Jurkat, Clone E6-1 (cell line): ENCODE measurements around the gene IQSEC3.
"Not testable (repeated sequence)": the region's sequence is repeated elsewhere in the genome, so short reads cannot be mapped to it uniquely, and the experiment has no call there.

ENCODE experiments used
- DNase-seq: peaks from one replicate; pipeline ENCODE4 v3.0.0-alpha.2; 2011; ENCODE audit warnings: low read depth, low spot score
- H3K4me3 ChIP-seq: 2 replicates; pipeline ENCODE4 v1.5.1; 2011; ENCODE audit warnings: mild to moderate bottlenecking, low read length, control low read depth, moderate library complexity

Gene IQSEC3

DNA sequence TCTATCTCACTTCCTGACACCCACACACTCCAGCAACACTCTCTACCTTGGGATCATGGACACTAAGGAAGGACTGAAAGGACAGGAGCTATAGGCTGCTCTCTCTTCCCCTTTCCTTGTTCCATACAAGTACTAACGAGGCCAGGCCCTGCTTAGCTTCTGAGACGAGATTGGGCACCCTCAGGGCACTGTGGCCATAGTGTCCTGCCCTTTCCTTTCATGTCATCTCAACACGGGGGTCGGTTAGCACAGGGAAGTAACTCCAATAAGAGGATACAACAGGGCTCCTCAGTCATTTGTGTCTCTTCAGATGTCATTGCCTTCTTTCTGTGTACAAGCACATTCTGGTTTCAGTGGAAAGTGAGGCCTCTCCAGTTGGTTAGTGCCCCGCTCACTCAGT is 15.5 kb upstream of the IQSEC3 start:
- not testable (repeated sequence) for H3K4me3 ChIP-seq, DNase-seq

DNA sequence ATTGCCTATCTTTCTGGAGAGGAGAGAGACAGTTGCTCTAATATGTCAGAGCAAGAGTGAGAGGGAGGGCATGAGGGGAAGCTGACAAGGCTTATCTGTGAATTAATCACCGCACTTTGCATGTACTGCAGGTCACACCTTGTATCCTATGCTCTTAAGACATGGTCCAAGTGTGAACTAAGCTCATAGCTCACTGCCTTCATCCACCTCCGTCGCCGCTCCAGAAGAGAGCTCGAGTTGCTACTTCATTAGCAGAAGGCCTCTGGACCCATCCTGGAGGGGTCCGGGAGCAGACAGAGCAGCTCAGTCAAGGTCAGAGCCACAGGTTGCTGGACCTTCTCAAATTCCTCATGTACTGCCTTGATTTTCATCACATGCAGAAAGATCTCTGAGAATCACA is 14.6 kb upstream of the IQSEC3 start:
- H3K4me3 ChIP-seq, DNase-seq: not testable (repeated sequence)

DNA sequence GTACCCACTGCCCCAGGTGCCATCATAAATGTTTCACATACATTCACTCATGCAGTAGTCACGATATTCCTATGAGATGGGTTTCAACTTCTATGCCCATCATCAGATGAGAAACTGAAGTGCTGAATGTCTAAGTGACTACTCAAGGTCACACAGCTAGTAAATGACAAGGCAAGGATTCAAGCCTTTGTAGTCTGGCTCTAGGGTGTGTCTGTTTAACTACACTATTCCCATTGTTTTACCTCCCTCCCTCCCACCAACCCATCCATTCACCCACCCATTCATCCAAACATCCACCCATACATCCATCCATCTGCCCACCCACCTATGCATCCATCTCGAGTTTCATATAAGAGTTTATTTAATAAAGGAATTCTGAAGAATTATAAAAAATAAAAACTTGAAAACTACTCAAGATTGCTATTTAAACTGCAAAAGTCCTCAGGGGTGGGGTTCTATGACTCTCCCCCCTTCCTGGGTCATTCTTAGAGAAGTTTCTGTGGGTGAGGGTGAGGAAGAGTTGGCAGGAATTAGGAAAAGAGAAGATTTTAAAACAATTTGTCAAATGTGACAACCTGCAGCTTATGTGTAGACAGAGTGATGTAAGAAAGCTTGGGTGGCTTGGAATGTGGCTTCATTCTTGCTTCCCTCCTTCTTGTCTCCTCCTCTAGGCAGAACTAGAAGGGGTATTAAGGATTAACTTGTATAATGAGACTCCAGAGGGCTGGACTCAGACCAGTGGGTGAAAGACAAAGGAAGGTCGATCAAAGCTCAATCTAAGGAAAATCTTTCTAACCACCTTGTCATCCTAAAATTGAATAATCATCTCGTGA is 13.4 kb upstream of the IQSEC3 start:
- not testable (repeated sequence) for H3K4me3 ChIP-seq, DNase-seq

DNA sequence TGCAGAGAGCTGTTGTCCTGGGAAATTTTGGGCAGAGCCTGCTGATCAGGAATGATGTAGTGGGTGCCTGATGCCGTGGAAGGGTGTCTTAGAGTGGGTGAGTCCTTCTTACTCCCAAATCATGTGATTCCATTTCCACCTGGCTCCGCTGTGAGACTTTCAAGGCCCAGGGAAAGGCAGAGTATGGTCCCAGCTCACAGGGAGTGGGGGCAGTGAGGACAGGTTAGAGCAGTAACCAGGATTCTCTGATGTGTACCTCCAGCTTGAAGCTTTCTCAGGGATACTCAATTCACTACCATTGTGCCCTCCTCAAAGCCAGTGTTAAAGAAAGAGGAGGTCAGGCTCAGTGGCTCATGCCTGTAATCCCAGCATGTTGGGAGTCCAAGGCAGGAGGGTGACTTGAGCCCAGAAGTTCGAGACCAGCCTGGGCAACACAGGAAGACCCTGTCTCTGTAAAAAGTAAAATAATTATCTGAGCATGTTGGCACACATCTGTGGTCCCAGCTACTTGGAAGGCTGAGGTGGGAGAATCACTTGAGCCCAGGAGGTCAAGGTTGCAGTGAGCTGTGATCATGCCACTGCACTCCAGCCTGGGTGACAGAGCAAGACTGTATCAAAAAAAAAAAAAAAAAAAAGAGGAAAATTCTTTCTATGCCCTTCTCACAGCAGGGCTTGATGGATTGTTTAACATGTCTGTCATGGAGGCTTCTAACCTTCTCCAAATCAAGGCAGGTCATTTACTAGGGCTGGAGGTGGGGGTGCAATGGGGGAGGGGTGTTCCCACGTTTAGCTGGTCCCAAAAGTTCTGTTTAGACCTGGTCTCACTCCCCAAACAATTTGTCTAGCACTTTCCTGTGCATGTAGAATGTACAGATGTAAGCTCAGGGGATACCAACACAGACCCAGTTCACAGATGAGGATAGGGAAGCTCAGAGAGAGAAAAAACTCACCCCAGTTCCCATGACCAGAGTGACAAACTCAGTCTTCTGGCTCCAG is 12.5 kb upstream of the IQSEC3 start:
- no peak overlapping the region for H3K4me3 ChIP-seq
- DNase-seq: no peak

DNA sequence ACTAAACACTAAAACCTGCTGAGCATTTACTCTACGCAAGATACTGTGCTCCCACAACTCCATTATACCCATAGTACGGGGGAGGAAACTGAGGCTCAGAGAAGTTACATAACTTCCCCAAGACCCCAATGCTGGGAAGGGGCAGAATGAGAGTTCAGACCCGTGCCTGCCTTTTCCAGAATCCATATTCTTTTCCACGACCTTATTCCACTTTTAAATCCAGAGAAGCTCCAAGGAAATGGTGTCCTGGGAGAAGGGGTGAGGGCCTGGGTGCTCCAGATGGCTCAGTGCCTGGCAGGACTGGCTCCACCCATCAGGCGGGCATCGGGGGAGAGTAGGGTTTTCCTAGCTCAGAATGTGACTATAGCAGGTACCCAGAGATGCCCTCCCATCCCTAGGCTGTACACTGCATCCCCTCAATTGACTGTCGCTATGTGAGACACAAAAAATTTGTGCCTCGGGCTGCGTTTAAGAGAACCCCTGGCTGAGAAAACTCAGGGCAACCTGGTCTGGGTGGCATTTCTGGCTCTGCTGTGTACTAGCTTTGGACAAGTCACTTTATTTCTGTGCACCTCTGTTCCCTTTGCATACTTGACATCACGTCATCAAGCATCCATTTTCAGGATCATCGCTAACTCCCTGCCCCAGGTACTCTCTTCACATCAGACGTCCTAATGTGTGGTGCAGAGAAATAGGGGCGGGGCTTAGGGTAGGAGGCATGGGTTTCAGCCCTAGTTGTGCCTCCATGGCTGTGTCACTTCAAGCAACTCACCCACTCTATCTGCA is 11.6 kb upstream of the IQSEC3 start:
- no peak overlapping the region for H3K4me3 ChIP-seq
- DNase-seq: no peak

DNA sequence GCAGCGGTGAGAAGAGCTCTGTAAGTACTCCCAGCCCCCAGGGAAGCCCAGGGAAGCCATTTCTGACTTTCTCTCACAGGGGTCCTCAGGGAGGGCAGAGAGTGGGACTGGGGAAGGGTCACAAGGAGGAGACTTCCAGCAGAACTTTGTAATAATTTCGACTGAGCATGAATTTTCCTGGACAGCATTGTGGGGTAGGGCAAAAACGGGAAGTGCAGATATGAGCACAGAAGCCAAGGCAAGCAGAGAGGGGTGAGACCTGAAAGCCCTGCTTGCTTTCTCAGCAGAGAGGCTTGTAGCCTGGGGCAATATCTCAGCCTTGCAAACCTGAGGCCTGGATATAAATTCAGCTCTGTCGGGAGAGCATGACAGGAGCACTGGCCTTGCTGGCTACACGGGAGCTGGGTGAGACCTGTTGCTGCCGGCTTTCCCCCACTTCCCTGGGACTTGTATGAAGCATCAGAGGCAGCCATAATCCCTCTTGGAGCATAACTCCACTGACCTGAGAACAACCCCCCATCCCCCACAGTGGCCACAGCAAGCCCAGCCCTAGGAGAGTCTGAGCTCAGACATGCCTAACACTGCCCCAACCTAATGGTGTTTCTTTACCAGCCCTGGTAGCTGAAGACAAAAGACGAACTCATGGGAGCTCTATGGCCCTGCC is 9.8 kb upstream of the IQSEC3 start:
- H3K4me3 ChIP-seq: no peak overlapping the region
- no peak for DNase-seq

DNA sequence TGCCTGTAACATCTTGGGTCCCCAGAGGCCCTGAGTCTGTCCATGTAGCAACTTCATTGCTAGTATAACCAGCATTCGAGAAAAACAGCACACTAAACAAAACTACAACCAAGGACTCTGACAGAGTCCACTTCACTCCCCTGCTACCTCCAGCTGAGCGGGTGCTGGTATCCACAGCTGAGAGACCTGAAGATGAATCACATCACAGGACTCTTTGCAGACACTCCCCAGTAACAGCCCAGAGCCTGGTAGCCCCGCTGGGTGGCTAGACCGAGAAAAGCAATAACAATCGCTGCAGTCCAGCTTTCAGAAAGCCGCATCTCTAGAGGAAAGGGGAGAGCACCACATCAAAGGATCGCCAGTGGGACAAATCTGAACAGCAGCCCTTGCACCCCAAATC is 9.0 kb upstream of the IQSEC3 start:
- no peak for DNase-seq
- H3K4me3 ChIP-seq: no peak overlapping the region

DNA sequence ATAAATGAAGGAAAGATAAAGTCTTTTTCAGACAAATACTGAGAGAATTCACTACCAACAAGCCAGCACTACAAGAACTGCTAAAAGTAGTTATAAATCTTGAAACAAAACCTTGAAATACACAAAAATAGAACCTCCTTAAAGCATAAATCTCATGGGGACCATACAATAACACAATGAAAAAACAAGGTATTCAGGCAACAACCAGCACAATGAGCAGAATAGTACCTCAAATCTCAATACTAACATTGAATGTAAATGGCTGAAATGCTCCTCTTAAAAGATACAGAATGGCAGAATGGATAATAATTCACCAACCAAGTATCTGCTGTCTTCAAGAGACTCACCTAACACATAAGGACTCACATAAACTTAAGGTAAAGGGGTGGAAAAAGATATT is 7.7 kb upstream of the IQSEC3 start:
- no peak for DNase-seq
- no peak overlapping the region for H3K4me3 ChIP-seq

DNA sequence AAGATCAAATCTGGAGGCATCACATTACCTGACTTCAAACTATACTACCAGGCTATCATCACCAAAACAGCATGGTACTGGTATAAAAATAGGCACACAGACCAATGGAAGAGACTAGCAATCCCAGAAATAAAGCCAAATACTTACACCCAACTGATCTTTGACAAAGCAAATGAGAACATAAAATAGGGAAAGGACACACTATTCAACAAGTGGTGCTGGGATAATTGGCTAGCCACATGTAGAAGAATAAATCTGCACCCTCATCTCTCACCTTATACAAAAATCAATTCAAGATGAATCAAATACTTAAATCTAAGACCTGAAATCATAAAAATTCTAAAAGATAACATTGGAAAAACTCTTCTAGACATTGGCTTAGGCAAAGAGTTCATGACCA is 4.7 kb upstream of the IQSEC3 start:
- H3K4me3 ChIP-seq, DNase-seq: not testable (repeated sequence)

DNA sequence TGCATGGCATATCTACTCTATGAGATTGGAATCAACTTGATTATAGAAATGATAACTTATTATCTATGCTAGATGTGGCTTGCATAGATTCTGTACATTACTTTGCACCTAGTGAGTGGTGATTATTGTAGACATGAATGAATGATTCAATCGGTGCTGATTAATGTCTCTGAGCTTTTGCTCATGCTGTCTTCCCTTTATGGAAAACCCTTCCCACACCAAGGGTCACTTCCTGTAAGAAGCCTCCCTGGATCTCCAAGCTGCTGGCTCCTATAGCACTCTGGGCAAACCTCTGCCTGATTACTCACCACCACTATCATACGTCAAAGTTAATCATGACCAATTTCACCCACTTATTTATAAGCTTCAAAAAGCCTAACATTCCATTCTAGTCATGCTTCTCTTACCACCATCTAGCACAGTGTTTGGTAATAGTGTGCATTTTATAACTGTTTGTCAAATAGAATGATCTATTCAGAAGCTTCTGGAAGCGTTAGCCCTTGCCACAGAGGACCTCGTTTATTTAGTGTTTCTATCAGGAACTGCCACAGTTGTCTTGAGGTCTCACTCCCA is 990 bp upstream of the IQSEC3 start:
- not testable (repeated sequence) for H3K4me3 ChIP-seq, DNase-seq

DNA sequence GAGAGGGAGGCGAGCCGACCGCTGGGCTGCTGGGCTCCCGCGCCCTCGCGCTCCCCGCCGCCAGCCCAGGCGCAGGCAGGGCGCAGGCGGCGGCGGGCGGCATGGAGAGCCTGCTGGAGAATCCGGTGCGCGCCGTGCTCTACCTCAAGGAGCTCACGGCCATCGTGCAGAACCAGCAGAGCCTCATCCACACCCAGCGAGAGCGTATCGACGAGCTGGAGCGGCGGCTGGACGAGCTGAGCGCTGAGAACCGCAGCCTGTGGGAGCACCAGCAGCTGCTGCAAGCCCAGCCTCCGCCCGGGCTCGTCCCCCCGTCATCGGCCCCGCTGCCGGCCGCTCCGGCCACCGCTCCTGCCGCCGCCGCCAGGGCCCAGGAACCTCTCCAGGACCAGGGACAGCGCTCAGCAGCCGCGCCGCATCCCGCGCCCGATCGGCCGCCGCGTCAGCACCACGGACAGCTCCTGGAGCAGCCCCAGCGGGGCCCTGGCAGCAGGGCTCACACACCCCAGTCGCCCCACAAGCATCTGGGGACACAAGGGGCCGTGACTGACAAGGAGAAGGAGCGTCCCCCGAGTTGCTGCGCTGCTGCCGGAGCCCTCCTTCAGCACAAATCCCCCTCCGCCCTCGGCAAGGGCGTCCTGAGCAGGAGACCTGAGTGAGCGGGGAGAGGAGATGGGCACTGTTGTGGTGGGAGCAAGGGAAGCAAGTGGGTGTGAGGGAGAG is 376 bp downstream of the IQSEC3 start:
- not testable (repeated sequence) for H3K4me3 ChIP-seq, DNase-seq

DNA sequence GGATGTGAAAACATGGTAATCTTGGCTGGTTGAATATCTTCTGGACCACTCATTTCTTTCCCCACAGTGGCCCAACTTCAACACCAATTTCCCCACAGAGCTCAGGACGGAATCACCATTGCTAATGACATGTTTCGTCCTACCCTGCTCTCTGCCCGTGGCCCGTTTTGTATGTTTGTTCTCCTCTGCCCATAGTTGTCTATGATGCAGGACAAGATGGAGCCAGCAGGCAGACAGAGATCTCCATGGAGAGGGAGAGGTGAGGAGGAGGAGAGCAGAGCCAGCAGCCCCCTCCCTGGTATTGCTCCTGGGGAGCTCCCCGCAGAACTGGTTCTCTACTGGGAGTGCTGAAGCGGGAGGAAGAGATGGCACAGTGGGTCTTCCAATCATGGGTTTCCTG is 3.1 kb downstream of the IQSEC3 start:
- DNase-seq: not testable (repeated sequence)

DNA sequence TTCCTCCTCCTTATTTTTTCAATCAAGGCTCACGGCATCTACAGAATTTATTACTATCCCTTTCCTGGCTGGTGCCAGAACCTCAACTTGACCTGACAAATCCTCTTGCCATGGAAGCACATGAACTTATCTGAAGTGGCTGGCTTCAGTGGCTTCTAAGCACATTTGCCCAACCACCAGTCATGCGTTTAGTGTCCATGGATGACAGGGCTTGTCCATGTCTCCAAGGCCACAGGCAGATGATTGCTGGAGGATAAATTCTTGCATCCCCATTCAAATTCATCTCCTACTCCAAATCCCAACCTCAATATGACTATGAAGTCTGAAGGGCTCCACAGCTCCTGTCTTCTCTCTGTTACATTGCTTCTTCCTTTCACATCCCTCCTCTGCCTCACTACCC is 4.0 kb downstream of the IQSEC3 start:
- not testable (repeated sequence) for DNase-seq, H3K4me3 ChIP-seq

More for the DNA sequence above, 3.1 kb downstream of the IQSEC3 start:
- not testable (repeated sequence) for H3K4me3 ChIP-seq

DNA sequence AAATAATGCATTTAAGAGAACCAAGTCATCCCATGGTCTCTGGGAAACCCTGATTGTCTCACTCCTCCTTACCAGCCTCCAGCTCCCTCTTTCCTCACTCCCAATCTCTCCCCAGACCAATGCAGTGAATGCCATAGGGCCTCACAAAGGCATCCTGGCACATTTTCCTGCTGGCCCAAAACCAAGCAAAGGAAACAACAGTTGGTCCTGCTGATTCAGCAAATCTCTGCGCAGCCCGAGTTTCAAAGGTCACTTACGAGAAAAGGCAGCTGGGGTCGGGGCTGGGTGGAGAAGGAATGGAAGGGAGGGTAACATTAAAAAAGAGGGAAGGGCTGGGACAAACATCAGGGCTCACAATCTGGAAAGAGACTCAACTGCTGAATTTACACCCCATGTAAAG is 5.5 kb downstream of the IQSEC3 start:
- not testable (repeated sequence) for DNase-seq, H3K4me3 ChIP-seq

DNA sequence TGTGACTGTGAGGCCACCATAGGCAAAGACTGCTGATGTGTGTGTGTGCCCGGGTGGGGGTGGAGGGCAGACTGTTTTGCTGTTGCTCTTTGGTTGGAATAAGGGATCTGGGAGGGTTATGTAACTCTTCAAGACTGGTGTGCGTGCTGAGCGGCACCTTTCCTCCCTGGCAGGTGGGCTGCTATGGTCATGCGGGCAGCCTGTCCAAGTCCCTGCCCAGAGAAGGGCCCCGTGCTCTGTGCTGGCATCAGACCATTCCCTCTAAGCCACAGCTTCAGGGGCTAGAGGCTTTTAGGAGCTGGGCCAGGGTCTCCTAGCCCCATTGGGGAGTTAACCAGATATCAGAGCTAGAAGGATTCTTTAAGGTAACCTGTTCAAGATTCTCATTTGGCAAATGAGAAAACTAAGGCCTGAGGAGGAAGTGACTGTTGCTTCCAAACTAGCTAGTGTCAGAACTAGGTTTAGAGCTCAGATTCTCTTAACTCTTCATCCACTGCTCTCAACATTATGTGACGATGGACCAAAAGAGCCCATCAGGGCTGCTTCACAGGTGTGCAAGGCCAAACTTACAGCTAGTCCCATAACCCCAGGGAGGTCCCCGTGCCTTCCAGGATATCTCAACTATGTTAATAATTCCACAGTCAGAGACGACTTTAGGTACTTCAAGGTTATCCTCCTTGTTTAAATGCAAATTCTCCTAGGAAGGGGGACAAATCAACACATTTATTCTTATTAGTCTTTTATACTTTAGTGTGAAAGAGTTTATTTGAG is 8.0 kb downstream of the IQSEC3 start:
- H3K4me3 ChIP-seq, DNase-seq: not testable (repeated sequence)

DNA sequence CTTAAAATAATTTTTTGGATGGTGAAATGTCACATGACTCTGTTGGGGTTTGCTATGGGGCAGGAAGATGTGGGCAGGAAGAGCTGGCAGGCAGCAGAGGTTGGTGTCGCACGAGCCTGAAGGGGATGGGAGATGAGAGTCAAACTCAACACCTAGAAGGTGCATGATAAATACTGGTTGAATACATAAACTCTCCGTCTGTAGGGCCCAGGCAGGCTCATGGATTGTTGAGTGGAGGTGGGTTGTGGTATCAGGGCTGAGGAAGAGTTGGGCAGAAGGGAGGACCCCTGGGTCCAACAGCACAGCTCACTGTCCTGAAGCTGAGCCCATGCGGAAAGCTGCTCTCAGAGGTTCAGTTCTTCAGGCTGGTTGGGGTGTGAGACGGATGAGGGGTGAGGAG is 9.0 kb downstream of the IQSEC3 start:
- not testable (repeated sequence) for DNase-seq, H3K4me3 ChIP-seq

DNA sequence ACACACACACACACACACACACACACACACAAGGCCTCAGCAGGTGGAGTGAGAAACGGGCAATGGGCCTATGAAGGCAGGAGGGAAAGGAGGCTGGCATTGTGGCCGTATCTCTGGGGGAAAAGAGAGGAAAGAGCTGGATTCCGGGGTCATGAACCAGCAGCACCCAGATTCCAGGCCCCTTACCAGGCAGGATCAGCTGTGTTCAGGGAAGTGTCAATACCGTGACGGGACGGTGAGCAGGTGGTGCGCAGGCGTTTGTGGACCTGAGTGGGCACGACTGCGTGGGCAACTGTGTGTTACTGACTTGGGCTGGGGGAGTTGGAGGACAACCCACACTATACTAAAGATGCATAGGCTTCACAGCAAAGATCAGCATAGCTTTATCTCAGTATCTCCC is 9.5 kb downstream of the IQSEC3 start:
- not testable (repeated sequence) for H3K4me3 ChIP-seq, DNase-seq
